H9 (cell line): ENCODE results near the gene TDRD1. TPM values are rescaled to one million over a fixed set of nuclear protein-coding genes. Genes with fewer than 3 reads are reported as not detected.

ENCODE experiments used
- DNase-seq: peaks from one replicate; pipeline ENCODE4 v3.0.0-alpha.2; 2017
- H2AFZ ChIP-seq: one replicate; pipeline ENCODE4 v1.6.1; 2013; ENCODE audit warnings: mild to moderate bottlenecking, low read length, control low read depth, moderate library complexity
- H2AK5ac ChIP-seq: 2 replicates; pipeline ENCODE4 v1.6.1; 2013; ENCODE audit warnings: low read length, control low read depth, mixed read lengths; ENCODE audit not compliant: insufficient read length
- H2BK120ac ChIP-seq: one replicate; pipeline ENCODE4 v1.6.1; 2013; ENCODE audit warnings: low read depth, mild to moderate bottlenecking, low read length, control low read depth, inconsistent platforms; ENCODE audit not compliant: poor library complexity, severe bottlenecking
- H2BK12ac ChIP-seq: 2 replicates; pipeline ENCODE4 v1.6.1; 2013; ENCODE audit warnings: low read length, control low read depth, mixed read lengths, low read depth; ENCODE audit not compliant: insufficient read length
- H2BK15ac ChIP-seq: 2 replicates; pipeline ENCODE4 v1.6.1; 2013; ENCODE audit warnings: low read depth, low read length, control low read depth
- H2BK20ac ChIP-seq: one replicate; pipeline ENCODE4 v1.6.1; 2013; ENCODE audit warnings: low read depth, mild to moderate bottlenecking, low read length, control low read depth, inconsistent platforms; ENCODE audit not compliant: poor library complexity, severe bottlenecking
- H2BK5ac ChIP-seq: 2 replicates; pipeline ENCODE4 v1.6.1; 2013; ENCODE audit warnings: low read length, control low read depth, mixed read lengths; ENCODE audit not compliant: insufficient read length
- H3K14ac ChIP-seq: 2 replicates; pipeline ENCODE4 v1.6.1; 2013; ENCODE audit warnings: low read length, control low read depth; ENCODE audit not compliant: insufficient read depth
- H3K18ac ChIP-seq: 2 replicates; pipeline ENCODE4 v1.6.1; 2013; ENCODE audit warnings: low read depth, mild to moderate bottlenecking, mixed read lengths, low read length, control low read depth; ENCODE audit not compliant: insufficient read length
- H3K23ac ChIP-seq: 2 replicates; pipeline ENCODE4 v1.6.1; 2013; ENCODE audit warnings: low read length, control low read depth, mixed read lengths, low read depth; ENCODE audit not compliant: insufficient read length
- H3K23me2 ChIP-seq: 2 replicates; pipeline ENCODE4 v1.6.1; 2013; ENCODE audit warnings: low read depth, mild to moderate bottlenecking, mixed read lengths, low read length, control low read depth; ENCODE audit not compliant: insufficient read length, poor library complexity, severe bottlenecking
- H3K27ac ChIP-seq: 2 replicates; pipeline ENCODE4 v1.5.1; 2013; ENCODE audit warnings: low read length, control low read depth, mixed read lengths, low read depth; ENCODE audit not compliant: insufficient read length
- H3K27me3 ChIP-seq: 2 replicates; pipeline ENCODE4 v1.6.1; 2013; ENCODE audit warnings: low read length, control low read depth, inconsistent platforms; ENCODE audit not compliant: insufficient read depth
- H3K4ac ChIP-seq: 2 replicates; pipeline ENCODE4 v1.6.1; 2013; ENCODE audit warnings: low read depth, mild to moderate bottlenecking, control low read depth, inconsistent platforms, low read length, moderate library complexity
- H3K4me1 ChIP-seq: 2 replicates; pipeline ENCODE4 v1.6.1; 2013; ENCODE audit warnings: low read length, control low read depth, inconsistent platforms; ENCODE audit not compliant: insufficient read depth
- H3K4me2 ChIP-seq: 2 replicates; pipeline ENCODE4 v1.6.1; 2013; ENCODE audit warnings: low read length, control low read depth, mixed read lengths; ENCODE audit not compliant: insufficient read length, insufficient read depth
- H3K56ac ChIP-seq: 2 replicates; pipeline ENCODE4 v1.6.1; 2013; ENCODE audit warnings: low read depth, mild to moderate bottlenecking, mixed read lengths, low read length, control low read depth; ENCODE audit not compliant: insufficient read length
- H3K79me1 ChIP-seq: 2 replicates; pipeline ENCODE4 v1.6.1; 2013; ENCODE audit warnings: low read depth, mild to moderate bottlenecking, moderate library complexity, low read length, control low read depth, inconsistent platforms; ENCODE audit not compliant: insufficient read depth, poor library complexity, severe bottlenecking
- H3K79me2 ChIP-seq: 2 replicates; pipeline ENCODE4 v1.6.1; 2013; ENCODE audit warnings: low read length, control low read depth, inconsistent platforms; ENCODE audit not compliant: insufficient read depth
- H3K9ac ChIP-seq: 2 replicates; pipeline ENCODE4 v1.6.1; 2013; ENCODE audit warnings: low read length, control low read depth, mixed read lengths; ENCODE audit not compliant: insufficient read length; ENCODE audit errors: extremely low read depth
- H3K9me3 ChIP-seq: one replicate; pipeline ENCODE4 v1.6.1; 2013; ENCODE audit warnings: low read depth, low read length, inconsistent platforms; ENCODE audit not compliant: control insufficient read depth
- H3T11ph ChIP-seq: one replicate; pipeline ENCODE4 v1.6.1; 2013; ENCODE audit warnings: mild to moderate bottlenecking, low read length, control low read depth, inconsistent platforms
- H4K20me1 ChIP-seq: one replicate; pipeline ENCODE4 v1.6.1; 2013; ENCODE audit not compliant: control insufficient read depth, insufficient read length, insufficient read depth
- H4K5ac ChIP-seq: 2 replicates; pipeline ENCODE4 v1.6.1; 2013; ENCODE audit warnings: low read depth, mild to moderate bottlenecking, mixed read lengths, low read length, control low read depth; ENCODE audit not compliant: insufficient read length
- H4K8ac ChIP-seq: replicated peaks from 2 replicates; pipeline ENCODE4 v1.6.1; 2013; ENCODE audit warnings: low read length, control low read depth, mixed read lengths, low read depth; ENCODE audit not compliant: insufficient read length
- H4K91ac ChIP-seq: 2 replicates; pipeline ENCODE4 v1.6.1; 2013; ENCODE audit warnings: low read depth, mild to moderate bottlenecking, moderate library complexity, mixed read lengths, low read length, control low read depth; ENCODE audit not compliant: insufficient read length
- H3K27ac Mint-ChIP-seq, 3 experiments: 2 replicates in 2 of 3; 3 replicates in 1 of 3; pipeline ENCODE4 v1.8.0; 2020 to 2021; ENCODE audit warnings: mixed read lengths in 3 of 3, mild to moderate bottlenecking in 1 of 3, moderate library complexity in 1 of 3
- H3K27me3 Mint-ChIP-seq: 2 replicates; pipeline ENCODE4 v1.8.0; 2021; ENCODE audit warnings: low read depth, mild to moderate bottlenecking, moderate library complexity, mixed read lengths
- H3K36me3 Mint-ChIP-seq, 3 experiments: 2 replicates in 2 of 3; 3 replicates in 1 of 3; pipeline ENCODE4 v1.8.0; 2020 to 2021; ENCODE audit warnings: low read depth in 3 of 3, mixed read lengths in 3 of 3; ENCODE audit not compliant: insufficient read depth in 1 of 3
- H3K4me1 Mint-ChIP-seq, 2 experiments: 2 replicates each; pipeline ENCODE4 v1.8.0; 2020; ENCODE audit warnings: mixed read lengths in 2 of 2
- H3K4me3 Mint-ChIP-seq, 2 experiments: 2 replicates in 1 of 2; 3 replicates in 1 of 2; pipeline ENCODE4 v1.8.0; 2020 to 2021; ENCODE audit warnings: mild to moderate bottlenecking in 2 of 2, mixed read lengths in 2 of 2, moderate library complexity in 1 of 2
- H3K9me3 Mint-ChIP-seq, 2 experiments: 2 replicates in 1 of 2; 3 replicates in 1 of 2; pipeline ENCODE4 v1.8.0; 2020; ENCODE audit warnings: mild to moderate bottlenecking in 2 of 2, mixed read lengths in 2 of 2, moderate library complexity in 1 of 2
- CTCF ChIP-seq: fragments of 200-600 bp; sonication (generic); conservative IDR thresholded peaks from 3 replicates; pipeline ENCODE4 v1.8.0; 2021; ENCODE audit warnings: antibody characterized with exemption, mild to moderate bottlenecking
- WGBS: extraction: QIAGEN DNeasy Blood & Tissue Kit; methylation state at CpG from one replicate; pipeline ENCODE4 v1.1.7; 2013; ENCODE audit warnings: missing lambda C conversion rate, low lambda C conversion rate, mixed read lengths; ENCODE audit not compliant: insufficient read length; ENCODE audit errors: extremely low coverage; 5-methylcytosine and 5-hydroxymethylcytosine counted together
- total RNA-seq: library from RNA; stranded (reverse); gene quantifications from 2 replicates; pipeline ENCODE4 v1.2.1, GENCODE V29; 2021

Gene TDRD1
- total RNA-seq, 1 experiment from 2014 or later = 0.15 TPM

GRCh38 chr10:114239994-114240345 is 60.8 kb downstream of the TDRD1 start:
- no peak overlapping the region for H2BK15ac ChIP-seq
- no peak overlapping the region for H3K27ac ChIP-seq
- no peak for TF ChIP-seq CTCF
- H4K5ac ChIP-seq = no peak overlapping the region
- H3T11ph ChIP-seq = no peak overlapping the region
- no peaks in the 10 kb centered on the region for H4K20me1 ChIP-seq
- DNase-seq = no peak
- no peaks in the 10 kb centered on the region for H3K4me1 ChIP-seq
- H3K4ac ChIP-seq = no peak overlapping the region
- H3K27me3 Mint-ChIP-seq = peaks cover 63% of the 10 kb centered on the region
- H2AK5ac ChIP-seq = no peak overlapping the region
- no peak overlapping the region for H3K14ac ChIP-seq
- H3K27ac Mint-ChIP-seq = no peak overlapping the region
- H3K79me1 ChIP-seq = no peaks in the 10 kb centered on the region
- H2BK12ac ChIP-seq = no peak overlapping the region
- no peaks in the 10 kb centered on the region for H3K36me3 Mint-ChIP-seq
- H2BK120ac ChIP-seq = no peak overlapping the region
- no peaks in the 10 kb centered on the region for H3K9me3 ChIP-seq
- H3K23ac ChIP-seq = no peak overlapping the region
- no peaks in the 10 kb centered on the region; the same call in 1 of the 2 replicates for H3K27me3 ChIP-seq
- H4K8ac ChIP-seq = no peak overlapping the region
- no CpG with 5 or more reads among the region's 11 CpGs for WGBS
- peaks cover 8% of the 10 kb centered on the region for H3K23me2 ChIP-seq
- H2BK5ac ChIP-seq = no peak overlapping the region
- peaks cover 9 to 17% of the 10 kb centered on the region in 2 experiments for H3K4me1 Mint-ChIP-seq
- H3K4me2 ChIP-seq = peak overlapping the region; percentile 74
- no peak overlapping the region for H2BK20ac ChIP-seq
- no peak overlapping the region for H4K91ac ChIP-seq
- H3K9me3 Mint-ChIP-seq = 0 out of 5 replicates have a peak, but pooled peaks cover 0 to 3% of the 10 kb centered on the region in 2 experiments
- no peak overlapping the region for H3K18ac ChIP-seq
- no peak overlapping the region for H2AFZ ChIP-seq
- no peak overlapping the region for H3K56ac ChIP-seq
- H3K4me3 Mint-ChIP-seq = peak overlapping the region; percentile 65 to 79
- no peak overlapping the region for H3K9ac ChIP-seq
- no peaks in the 10 kb centered on the region for H3K79me2 ChIP-seq
